AG04449 (cell line): Measurements from ENCODE around the gene WDCP.

Source experiments
- CTCF ChIA-PET: fragments of 350-600 bp; formaldehyde crosslinking; extraction: SDS; loops from one replicate; lab custom pipeline; 2021; ENCODE audit warnings: antibody characterized with exemption; lab: Yijun Ruan, JAX
- POLR2A ChIA-PET: fragments of 400-600, 350-600 bp; formaldehyde crosslinking; extraction: SDS; loops from one replicate; lab custom pipeline; 2020; ENCODE audit warnings: antibody characterized with exemption, inconsistent platforms; lab: Yijun Ruan, JAX
- DNase-seq: peaks from one replicate; pipeline ENCODE4 v3.0.0-alpha.2; 2010; ENCODE audit warnings: low read depth, low spot score
- H3K4me3 ChIP-seq: 2 replicates; pipeline ENCODE4 v1.5.1; 2011; ENCODE audit warnings: low read depth, mild to moderate bottlenecking, control low read depth, low read length
- CTCF ChIP-seq: IDR thresholded peaks from one replicate; pipeline ENCODE4 v1.5.1; 2011; ENCODE audit warnings: mild to moderate bottlenecking, moderate library complexity, low read length, control low read depth, inconsistent platforms; ENCODE audit not compliant: insufficient read depth; ENCODE audit errors: missing control alignments

WDCP gene

GRCh38 chr2:24073816-24074215, 26.6 kb upstream of the WDCP start:
- no peak overlapping the region for H3K4me3 ChIP-seq
- CTCF ChIA-PET, result interaction anchor here (0.8 to 2.3 kb wide), 5 partner anchors 10 to 249 kb away, joined by 3 to 12 read pairs (median 6); partner anchors contain the start of gene ATAD2B
- no peak for DNase-seq
- POLR2A ChIA-PET, result no interaction called here
- TF ChIP-seq CTCF, result no peak

- CTCF ChIA-PET, result interaction anchor here (1.2 to 2.3 kb wide), 3 partner anchors 11 to 247 kb away, joined by 5 to 12 read pairs (median 7); partner anchors contain the start of gene TP53I3
- no peak overlapping the region for H3K4me3 ChIP-seq
- DNase-seq, result no peak
- no peak for TF ChIP-seq CTCF
- POLR2A ChIA-PET, result no interaction called here
Measured at GRCh38 chr2:24072259-24072658, 25.1 kb upstream of the WDCP start.

DNA sequence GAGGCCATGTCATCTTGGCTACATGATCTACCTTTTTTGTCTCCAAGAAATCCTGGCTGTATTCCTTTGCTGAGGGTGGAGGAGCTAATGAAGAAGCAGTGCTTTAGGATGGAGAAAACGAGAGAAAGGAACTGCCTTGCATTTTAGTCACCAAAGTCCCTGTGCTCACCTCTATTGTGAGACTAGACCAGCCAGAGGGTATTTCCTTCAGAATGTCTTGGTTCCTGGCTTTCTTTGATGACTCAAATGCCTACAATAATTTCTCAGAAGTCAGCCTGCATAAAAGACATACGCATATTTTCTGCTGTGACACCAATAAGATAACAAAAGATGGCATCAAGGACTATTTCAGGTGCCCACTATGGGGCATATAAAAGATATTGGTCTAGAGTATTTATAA, 18.1 kb upstream of the WDCP start:
- CTCF ChIA-PET, result interaction anchor here (1.5 to 2.8 kb wide), 3 partner anchors 15 to 241 kb away, joined by 6 to 11 read pairs (median 8); no protein-coding TSS in a partner anchor
- DNase-seq, result no peak
- no peak for TF ChIP-seq CTCF
- no peak overlapping the region for H3K4me3 ChIP-seq
- POLR2A ChIA-PET, result no interaction called here

GRCh38 chr2:24058564-24059271, 11.5 kb upstream of the WDCP start:
- no peak for TF ChIP-seq CTCF
- CTCF ChIA-PET, result interaction anchor here (1.2 to 5.5 kb wide), 3 partner anchors 11 to 234 kb away, joined by 3 to 36 read pairs (median 9); partner anchors contain the start of genes ATAD2B and WDCP
- POLR2A ChIA-PET, result no interaction called here
- H3K4me3 ChIP-seq, result no peak overlapping the region
- DNase-seq, result no peak

DNA sequence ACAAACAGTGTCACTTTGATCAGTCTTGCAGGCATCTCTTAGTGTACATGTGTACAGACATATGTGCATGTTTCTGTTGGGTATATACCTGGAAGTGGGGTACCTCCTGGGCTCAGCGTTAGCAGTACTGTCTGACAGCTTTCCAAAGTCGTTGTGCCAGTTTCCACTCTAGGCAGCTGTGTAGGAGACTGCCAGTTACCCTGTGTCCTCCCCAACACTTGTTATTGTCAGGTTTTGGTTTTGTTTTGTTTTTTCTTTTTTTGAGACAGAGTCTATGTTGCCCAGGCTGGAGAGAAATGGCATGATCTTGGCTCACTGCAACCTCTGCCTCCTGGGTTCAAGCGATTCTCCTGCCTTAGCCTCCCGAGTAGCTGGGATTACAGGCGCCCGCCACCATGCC, 8.6 kb upstream of the WDCP start:
- DNase-seq, result no peak
- no peak for TF ChIP-seq CTCF
- POLR2A ChIA-PET, result no interaction called here
- H3K4me3 ChIP-seq, result no peak overlapping the region
- CTCF ChIA-PET, result interaction anchor here (1.5 kb wide), 1 partner anchor 9 kb away, joined by 3 read pairs; no protein-coding TSS in a partner anchor

DNA sequence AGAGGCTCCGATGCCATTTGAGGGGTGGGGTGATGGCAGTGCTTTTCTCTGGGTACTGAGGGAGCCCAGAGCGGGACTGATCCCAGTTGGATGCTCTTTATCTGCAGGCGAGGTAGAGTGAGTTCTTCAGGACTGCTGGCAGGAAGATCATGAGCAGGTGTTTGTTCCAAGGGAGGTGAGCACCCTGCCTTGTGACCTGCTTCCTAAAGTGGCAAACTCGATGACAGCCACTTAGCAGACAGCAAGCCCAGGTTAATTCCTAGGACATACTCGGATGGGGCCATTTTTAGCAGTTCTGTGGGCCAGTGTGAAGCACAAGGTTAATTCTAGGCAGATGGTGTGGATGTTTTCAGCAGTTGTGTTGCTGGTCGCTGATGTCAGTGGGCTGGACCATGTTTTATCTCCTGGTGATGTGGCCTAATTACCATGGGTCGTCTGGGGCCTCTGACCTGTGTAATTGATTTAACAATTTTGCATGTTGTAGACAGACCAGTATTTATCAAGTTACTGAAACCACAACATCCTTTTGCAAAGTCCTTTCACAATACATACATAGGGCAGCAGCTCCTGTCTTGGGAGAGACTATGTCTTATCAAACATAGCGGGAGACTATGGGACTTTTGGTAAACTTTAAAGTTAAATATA, 7.3 kb upstream of the WDCP start:
- TF ChIP-seq CTCF, result no peak
- no peak overlapping the region for H3K4me3 ChIP-seq
- no peak for DNase-seq
- ChIA-PET POLR2A (no interaction called here), CTCF (interaction anchor here (1.5 kb wide), 1 partner anchor 10 kb away, joined by 3 read pairs; no protein-coding TSS in a partner anchor)
